ENCODE data around the gene LY6G5C.

Gene LY6G5C, protein sequence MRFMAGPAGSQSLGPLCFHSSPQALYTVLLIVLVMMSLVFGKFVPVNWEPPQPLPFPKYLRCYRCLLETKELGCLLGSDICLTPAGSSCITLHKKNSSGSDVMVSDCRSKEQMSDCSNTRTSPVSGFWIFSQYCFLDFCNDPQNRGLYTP

DNA sequence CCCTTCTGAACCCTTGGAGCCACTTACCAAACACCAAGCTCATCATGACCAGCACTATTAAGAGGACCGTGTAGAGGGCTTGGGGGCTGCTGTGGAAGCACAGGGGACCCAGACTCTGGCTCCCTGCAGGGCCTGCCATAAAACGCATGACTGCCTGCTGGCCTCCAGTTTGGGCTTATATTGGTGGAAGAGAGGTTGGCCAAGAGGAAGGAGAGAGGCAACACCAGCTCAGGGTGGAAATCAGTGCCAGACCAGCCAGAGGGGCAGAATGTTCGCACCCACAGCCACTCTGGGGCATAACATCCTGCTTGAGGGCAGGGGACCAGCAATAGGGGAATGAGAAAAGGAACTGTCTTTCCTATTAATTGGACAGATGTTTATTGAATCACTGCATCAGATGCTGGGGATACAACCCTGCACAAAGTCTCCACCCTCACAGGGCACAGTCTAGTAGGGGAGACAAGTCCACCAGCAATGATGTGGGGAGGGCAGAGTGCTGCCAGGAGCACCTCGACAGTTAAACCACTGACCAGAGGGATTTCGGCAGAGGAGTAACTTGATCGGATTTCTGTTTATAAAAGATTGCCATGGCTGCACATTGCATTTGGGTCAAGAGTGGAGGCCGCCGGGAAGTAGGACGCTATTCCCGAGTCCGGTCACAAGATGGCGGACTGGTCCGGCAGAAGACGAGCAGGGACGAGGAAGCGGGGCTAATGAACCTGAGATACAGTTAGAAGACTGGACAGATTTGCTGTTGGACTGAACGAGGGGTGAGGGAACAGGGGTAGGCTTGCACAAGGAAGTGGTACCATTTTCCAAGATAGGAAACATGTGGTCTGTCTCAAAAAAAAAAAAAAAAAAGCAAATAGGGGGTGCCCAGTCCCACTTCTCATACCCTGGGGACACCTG is at the start of gene LY6G5C:
TSS of gene LY6G5C (minus strand) at position 842 of the 909 bp plus-strand sequence. CDS start at position 148, 694 bp downstream.
- DNase-seq, result peak; percentile 75

DNA sequence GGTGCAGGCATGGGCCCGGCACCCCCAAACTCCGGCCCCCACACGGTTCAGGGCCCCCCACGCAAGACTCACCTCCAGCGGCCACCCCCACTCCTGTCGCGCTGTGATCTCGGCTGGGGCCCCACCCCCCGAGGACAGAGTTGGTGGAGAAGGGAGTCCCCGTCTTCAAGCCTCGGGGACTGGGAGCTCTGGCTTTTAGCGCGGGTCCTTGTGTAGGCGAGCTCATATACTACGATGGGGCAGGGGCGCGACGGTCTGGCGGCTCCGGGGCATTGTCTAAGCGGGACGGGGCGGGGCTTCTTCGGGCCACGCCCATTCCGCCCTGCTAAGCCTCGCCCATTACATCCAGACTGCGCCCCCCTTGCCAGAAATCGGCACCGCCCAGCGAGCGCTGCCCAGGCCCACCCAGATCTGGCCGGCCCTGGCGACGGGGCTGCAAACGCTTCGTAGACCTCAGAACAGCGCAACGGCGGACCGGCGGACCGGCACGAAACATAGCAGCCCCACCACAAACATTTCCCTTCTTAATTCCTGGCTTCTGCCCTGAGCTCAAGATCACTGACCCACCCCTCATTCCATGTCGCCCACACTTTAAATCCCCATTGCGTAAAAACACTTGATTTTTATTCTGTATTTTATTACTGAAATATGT is 49.2 kb upstream of the LY6G5C start:
- DNase-seq, result peak; percentile 82

DNA sequence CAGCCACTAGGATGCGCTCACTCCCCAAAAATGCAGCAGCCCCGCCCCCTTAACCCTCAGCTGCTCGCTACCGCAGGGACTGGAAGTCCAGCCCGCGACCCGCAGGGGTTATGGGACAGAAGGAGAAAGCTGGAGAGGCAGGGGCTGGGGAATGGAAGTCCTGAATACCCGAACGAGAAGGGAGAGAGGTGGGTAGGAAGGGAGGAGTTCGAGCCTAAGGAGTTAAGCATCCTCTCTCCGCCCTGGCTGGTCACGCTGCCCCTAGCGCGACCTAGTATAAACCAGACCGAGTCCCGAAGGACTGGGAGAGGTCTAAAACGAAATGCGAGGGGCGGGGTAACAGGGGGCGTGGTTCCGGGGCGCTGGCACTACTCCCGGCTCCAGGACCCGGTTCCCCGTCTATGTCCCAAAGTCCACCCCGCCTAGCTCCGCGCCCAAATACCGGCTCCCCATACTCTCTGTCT is 48.7 kb upstream of the LY6G5C start:
- DNase-seq, result peak; percentile 88

DNA sequence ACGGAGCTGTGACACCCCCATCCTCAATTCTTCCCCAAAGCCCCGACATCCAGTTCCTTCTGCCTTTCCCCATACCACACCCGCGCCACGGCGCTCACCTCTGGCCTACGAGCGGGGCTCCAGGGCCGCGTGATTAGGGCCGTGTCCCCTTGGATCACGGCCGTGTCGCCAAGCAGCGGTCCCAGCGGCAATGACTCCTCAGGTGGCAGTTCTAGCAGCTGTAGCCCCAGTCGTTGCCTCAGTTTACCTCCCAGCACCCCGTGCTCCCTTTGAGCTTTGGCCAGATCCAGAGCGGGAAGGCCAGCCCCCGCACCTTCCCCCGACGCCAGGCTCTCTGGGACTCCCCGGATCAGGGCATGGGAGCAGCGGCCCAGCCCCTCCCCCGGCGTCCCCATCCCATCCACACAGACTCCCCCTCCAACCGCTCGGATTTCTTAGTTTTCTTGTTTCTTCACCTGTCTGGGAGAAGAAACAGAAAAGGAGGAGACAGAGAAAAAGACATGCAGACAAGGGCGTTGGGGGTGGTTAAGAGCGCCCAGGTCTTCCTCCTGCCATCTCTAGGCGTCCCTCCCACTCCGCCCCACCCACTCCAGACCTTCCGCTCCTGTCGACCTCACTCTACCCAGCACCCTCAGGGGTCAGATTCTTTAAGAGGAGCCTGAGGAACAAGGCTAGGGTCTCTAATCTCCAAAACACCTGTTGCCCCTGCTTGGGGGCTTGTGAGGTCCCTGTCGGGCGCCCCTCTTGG is 48.1 kb upstream of the LY6G5C start, which contains the start of gene DDAH2:
TSS of gene DDAH2 (minus strand) at position 533 of the 748 bp plus-strand sequence. CDS start at position 395, 138 bp downstream.
- no peak for DNase-seq

DNA sequence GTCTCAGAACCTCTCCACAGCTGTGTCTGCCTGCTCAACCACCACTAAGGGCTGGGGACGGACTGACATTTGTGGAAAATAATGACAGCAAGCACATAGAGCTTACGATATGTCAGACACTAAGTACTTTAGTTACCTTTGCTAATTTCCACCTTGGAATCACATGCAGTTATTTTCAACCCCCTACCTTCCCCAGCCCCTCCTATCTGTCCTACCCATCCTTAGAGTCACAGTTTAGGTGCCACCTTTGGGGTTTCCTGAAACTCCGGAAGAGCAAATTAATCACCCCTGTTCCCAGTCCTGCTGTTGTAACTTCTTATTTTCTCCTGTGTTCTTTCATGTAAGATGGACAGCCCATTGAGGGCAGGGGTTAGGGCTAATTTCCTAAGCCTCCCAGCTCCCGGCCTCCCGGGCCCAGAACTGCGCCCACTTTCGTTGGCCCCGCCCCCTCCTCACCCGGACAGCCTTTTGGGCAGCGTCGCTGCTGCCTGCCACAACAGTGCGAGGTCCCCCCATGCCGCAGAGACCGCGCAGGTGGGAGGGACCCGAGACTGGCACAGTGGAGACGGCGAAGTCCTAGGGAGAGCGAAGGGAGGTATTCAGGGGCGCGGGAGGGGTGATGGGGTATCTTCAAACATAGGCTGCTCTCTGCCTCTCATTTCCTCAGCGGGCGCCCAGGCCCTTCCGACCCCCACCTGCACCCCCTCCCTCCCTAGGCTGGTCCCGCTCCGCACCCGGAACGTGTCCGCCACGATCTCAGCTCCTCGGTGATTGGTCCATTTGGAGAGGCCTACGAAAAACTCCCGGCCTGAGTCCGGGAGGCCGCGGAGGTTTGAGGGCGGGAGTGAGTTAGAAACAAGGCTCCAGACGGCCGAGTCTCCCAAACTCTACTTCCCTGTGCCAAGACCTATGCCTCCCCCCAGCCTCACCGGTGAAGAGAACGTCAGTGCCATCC is 47.1 kb upstream of the LY6G5C start:
- no peak for DNase-seq

DNA sequence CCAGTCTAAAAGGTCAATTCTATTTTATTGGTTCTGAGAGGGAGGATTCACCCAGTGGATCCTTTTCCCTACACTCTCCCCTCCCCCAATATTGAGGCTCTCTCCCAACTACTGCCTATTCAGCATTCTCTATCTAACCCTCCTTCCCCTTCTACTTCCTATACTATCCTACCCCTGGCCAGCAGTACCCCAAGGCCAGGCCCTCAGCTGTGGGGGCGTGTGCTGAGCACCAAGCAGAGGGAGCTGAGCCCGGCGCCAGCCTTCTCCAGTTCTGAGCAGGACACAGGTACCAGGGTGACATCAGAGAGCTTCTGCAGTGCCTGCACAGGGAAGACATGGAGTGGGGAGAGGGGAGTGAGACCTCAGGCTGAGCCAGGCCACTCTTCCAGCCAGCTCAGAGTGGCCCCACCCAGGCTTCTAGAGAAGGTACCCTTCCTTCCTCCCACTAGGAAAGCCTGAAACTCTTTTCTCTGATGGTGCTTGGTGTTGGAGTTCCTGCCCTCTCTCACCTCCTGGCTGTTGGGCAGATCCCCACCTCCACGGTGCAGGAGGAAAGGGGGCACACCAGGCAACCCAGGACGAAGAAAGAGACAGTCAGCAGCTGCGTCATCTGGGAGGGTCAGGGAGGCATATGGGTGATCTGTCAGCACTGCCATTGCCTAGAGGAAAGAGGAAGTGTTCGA is 46.3 kb upstream of the LY6G5C start:
- no peak for DNase-seq

DNA sequence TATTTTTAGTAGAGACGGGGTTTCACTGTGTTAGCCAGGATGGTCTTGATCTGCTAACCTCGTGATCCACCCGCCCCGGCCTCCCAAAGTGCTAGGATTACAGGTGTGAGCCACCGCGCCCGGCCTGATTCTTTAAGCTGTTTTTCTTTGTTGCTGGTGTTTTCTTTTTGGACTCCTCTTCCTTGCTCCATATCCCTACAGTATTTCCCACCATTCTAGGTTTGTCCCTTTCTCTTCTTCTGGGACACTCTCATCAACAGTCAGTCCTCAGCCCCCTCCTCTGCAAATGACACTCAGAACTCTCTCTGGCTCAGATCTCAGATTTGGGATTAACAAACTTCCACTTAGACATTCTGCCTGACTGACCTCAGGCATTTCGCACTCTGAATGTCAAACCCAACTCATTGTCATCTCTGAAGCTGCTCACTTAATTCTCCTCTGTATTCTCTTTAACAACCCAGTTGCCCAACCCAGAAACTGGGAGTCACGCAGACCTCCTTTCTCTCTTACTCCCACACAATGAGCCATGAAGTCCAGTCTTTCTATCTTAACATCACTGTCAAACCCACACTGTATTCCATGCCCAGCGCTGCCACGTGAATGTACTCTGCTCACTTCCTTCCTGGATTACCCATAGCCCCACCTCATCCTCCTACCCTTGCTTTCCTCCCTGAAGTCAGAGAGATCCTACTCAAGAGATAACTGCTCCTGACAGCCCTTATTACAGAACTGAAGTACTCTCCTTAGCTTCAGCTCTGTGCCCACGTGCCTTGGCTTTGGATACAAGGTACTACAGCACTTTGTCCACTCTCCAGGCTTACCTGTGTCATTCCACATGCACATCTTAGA is 44.9 kb upstream of the LY6G5C start:
- DNase-seq, result no peak

DNA sequence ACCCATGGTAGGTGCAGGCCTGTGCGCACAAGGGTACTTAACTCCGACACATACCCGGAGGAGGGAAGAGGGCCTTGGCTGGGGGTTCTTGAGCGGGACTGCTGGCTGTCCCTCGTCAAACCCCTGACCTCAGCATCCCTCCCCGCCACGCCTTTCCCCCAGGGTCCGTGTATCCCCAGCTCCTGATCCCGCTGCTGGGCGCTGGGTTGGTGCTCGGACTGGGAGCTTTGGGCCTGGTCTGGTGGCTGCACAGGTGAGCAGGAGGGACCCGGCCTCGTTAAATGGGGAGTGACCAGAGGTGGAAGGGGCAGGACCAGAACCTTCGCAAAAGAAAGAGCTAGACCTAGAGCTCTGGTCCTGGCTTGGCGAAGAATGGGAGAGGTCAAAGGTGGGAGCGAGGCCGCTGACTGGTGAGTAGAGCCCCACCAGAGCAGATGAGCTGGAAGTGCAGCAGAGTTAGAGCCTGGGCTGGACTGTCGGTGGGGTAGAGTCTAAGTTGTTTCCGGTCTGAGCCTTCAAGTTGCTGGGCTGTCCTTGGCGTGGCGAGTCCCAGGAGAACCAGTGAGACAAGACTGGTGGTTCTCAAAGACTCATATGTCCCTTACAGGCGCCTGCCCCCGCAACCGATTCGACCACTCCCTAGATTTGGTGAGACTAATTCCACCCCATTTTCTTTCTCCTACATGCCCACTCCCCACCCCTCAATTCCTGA is 43.3 kb upstream of the LY6G5C start:
- no peak for DNase-seq

DNA sequence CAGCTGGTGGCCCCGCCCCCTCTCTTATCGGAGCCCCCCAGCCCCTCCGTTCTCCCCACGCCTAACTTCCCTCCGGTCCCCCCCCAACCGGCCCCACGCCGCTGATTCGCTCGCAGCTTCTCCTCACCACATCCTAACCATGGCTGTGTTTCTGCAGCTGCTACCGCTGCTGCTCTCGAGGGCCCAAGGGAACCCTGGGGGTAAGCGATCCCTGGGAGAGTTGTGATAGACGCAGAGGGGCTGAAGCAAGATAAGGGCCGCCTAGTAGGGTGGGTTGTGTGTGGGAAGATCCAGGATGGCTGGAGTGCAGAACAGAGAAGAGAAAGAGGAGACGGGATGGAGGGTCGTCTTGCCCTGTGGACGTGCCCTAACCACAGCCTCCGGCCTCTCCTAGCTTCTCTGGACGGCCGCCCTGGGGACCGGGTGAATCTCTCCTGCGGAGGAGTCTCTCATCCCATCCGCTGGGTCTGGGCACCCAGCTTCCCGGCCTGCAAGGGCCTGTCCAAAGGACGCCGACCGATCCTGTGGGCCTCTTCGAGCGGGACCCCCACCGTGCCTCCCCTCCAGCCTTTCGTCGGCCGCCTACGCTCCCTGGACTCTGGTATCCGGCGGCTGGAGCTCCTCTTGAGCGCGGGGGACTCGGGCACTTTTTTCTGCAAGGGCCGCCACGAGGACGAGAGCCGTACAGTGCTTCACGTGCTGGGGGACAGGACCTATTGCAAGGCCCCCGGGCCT is 42.5 kb upstream of the LY6G5C start, which contains the start of gene MPIG6B:
TSS of gene MPIG6B (plus strand) at position 129 of the 735 bp plus-strand sequence. CDS start at position 140, 11 bp downstream.
- DNase-seq, result no peak

DNA sequence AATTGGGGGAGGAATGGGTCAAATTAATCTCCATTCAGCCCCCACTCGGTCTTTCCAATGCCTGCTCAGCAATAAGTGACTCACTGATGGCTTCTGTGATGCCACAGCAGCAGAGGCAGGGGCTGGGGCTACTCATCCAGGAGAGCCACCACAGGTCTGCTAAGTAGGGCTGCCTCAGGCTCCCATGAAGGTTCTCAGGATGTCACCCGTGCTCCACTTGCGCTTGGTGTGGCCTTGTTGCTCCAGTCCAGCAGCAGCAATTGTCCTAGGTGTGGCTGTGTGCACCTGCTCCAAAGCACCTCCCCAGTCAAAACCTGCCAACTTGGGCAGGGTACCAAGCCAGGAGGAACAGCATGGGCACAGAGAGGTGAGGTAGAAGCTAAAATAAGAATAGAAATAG is 41.3 kb upstream of the LY6G5C start:
- no peak for DNase-seq

DNA sequence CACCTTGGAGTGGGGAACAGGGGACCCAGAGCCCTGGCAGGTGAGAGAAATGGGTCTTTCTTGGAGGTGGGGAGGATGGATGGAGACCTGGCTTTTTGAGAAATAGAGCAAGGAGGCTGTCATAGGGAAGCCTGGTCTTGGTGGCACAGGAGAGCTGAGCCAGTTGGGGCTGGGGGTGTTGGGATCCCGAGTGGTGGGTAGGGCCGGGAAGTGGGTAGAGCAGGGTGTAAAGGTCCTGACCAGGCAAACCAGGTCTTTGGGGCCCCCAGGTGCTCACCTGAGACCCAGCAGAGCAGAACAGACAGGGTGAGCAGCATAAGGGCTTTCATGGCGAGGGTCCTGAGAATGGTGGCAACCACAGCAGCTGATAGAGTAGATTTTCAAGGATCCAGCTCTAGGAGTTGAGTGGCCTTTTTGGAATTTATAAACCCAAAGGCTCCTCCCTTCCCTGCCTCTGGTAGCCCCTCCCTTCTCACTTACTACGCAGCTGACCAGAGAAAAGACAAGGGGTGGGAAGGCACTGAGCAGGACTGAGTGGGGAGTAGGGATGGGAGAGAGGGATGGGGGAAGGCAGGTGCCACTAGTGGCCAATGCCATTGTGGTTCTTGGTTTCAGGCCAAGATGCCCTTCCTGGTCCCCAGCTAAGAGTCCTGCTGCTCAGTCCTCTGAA is 40.6 kb upstream of the LY6G5C start, which contains the start of gene LY6G6C:
TSS of gene LY6G6C (minus strand) at position 396 of the 670 bp plus-strand sequence. CDS start at position 329, 67 bp downstream.
- no peak for DNase-seq

DNA sequence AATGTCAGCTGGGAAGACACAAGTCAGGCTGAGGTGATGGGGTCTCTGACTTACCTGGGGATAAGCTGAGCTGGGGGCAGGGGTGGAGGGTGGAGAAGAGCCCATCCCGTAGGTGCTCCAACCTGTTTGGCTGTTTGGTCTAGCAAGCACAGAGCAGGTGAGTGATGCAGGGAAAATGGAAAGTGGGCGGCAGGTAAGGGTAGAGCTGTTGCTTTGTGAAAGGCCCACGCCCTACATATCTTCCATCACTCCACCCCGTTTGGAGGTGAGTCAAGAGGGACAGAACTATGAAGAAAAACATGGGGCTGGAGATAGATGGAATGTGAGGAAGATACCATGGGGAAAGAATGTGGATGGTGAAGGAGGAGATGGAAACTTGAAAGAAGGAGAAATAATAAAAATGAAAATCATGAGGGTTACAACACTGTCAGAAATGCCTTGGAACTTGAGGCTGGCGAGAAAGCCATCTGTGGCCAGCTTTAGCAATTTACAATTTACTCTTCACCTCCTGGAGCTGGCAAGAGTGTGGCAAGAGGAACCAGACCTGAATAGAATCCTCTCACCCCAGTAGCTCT is 39.4 kb upstream of the LY6G5C start:
- DNase-seq, result no peak

DNA sequence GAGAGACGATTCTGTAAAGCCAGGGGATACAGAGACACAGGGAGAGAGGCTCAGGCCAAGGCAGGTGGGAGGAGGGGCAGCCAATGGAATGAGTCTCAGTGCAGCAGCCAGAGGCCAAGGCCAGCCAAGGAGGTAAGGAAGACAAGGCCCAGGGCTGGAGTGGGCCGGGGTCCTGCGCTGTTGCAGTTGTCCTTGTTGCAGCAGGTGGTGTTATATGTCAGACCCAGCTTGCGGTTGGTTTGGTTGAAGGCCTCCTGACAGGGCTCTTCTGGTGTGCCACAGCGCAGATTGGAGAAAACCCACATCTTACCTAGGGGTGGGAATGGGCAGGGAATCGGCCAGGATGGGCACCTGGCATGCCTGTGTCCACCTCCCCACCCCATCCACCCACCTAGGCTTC is 38.1 kb upstream of the LY6G5C start:
- DNase-seq, result no peak

DNA sequence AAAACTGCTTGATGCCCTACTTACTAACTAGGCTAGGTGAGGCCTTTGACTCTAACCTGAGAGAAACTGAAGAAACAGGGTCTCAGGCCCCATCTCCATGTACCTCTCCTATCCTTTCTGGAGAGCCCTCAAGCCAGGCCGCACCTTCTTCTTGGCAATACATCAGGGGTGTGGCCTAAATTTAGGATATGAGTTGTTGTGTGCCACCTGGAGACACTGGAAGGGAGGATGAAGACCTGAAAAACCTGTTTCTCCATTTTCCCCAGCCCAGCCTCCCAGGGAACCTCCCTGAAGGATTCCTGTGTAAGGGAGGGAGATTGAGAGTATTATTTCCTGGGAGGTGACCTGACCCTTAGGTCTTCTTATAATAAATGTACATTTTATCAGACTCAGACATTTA is 37.4 kb upstream of the LY6G5C start:
- no peak for DNase-seq

DNA sequence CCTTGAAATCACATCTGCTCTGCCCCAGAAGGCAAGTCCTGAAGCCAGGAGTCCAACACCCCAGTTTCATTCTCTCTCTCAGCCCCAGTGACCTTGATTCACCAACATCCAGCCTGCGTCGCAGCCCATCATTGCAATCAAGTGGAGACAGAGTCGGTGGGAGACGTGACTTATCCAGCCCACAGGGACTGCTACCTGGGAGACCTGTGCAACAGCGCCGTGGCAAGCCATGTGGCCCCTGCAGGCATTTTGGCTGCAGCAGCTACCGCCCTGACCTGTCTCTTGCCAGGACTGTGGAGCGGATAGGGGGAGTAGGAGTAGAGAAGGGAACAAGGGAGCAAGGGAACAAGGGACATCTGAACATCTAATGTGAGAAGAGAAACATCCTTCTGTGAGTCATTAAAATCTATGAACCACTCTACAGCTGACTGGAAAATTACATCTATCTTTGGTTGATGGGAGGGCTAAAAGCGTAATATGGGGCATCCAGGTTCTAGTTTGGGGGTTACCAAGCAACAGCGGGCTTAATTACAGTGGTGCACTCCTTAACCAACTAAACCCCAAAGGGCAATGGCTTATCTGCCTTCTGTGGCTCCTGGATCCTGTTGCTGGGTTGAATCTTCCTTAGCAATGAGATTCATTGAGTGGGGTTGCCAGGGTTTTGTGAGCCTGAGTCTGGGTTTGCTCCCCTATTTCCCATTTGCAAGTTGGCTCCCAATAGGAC is 36.8 kb upstream of the LY6G5C start:
- no peak for DNase-seq

Data from stimulated activated CD8-positive, alpha-beta memory T cell treated with anti-CD3 and anti-CD28 coated beads, Interleukin-4, amount 100 ng/mL, for 48 hours (primary cell).